ENCODE measurements around the gene TNFAIP2. TPM values are rescaled to one million over a fixed set of nuclear protein-coding genes. Genes with fewer than 3 reads are reported as not detected.

The TNFAIP2 gene
- total RNA-seq, 1 donor from 2014 or later = 82.7 TPM

DNA sequence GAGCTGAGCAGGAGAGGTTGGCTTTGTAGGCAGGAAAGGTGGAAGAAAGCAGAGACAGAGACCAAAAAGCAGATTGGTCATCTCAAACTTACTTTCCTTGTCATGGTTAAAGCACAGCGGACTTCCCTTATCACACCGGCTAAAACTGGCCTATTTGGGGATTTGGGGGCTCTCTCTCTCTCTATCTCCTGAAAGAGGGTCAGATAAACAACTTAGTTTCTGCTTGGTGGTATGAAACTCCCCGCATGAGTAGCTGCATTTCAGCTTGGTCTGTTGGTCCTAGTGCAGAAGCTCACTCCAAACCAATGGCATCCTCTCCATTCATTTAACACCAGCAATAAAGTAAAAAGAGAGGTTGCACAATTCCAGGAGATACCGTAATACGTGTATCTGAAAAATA, 57.1 kb downstream of the TNFAIP2 start:
- Histone ChIP-seq H3K27ac (no peak overlapping the region), H3K9me3 (no peaks in the 10 kb centered on the region), H3K27me3 (no peaks in the 10 kb centered on the region), H3K36me3 (no peaks in the 10 kb centered on the region), H3K4me3 (no peak overlapping the region), H3K4me1 (no peaks in the 10 kb centered on the region)
- intact Hi-C loops (cut with DNase I) = no loop called here
- TF ChIP-seq, protein P1, sequence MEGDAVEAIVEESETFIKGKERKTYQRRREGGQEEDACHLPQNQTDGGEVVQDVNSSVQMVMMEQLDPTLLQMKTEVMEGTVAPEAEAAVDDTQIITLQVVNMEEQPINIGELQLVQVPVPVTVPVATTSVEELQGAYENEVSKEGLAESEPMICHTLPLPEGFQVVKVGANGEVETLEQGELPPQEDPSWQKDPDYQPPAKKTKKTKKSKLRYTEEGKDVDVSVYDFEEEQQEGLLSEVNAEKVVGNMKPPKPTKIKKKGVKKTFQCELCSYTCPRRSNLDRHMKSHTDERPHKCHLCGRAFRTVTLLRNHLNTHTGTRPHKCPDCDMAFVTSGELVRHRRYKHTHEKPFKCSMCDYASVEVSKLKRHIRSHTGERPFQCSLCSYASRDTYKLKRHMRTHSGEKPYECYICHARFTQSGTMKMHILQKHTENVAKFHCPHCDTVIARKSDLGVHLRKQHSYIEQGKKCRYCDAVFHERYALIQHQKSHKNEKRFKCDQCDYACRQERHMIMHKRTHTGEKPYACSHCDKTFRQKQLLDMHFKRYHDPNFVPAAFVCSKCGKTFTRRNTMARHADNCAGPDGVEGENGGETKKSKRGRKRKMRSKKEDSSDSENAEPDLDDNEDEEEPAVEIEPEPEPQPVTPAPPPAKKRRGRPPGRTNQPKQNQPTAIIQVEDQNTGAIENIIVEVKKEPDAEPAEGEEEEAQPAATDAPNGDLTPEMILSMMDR (IDR thresholded peaks at IDR 0.05) = no peak
- TF ChIP-seq POLR2A (IDR thresholded peaks at IDR 0.05) (no peak), POLR2AphosphoS5 (IDR thresholded peaks at IDR 0.05; ENCODE audit: insufficient read depth in 1 of 2, low read depth in 1 of 2) (no peak)
- no peak for DNase-seq (ENCODE audit: extremely low spot score in 2 of 2)

DNA sequence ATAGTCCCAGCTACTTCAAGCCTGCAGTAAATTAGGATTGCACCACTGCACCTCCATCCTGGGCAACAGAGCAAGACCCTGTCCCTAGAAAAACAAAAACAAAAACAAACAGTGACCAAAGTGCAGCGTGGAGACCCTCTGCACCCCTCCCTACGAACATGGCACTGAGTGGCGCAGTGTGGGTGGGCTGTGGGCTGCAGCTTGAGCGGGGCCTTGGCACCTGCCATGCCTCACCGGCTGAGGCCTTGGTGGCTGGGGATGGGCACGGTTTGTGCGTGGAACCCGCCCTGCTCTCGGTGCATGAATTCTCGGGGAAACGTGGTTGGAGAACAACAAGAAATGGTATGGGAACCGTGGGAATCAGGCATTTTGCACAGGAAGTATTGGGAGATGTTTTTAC, 60.8 kb downstream of the TNFAIP2 start:
- intact Hi-C loops (cut with DNase I) = no loop called here
- Histone ChIP-seq H3K9me3 (no peaks in the 10 kb centered on the region), H3K4me1 (peaks cover 8% of the 10 kb centered on the region), H3K27ac (no peak overlapping the region), H3K36me3 (no peaks in the 10 kb centered on the region), H3K4me3 (no peak overlapping the region), H3K27me3 (no peaks in the 10 kb centered on the region)
- TF ChIP-seq, protein P1 (IDR thresholded peaks at IDR 0.05) = no peak
- TF ChIP-seq POLR2A (IDR thresholded peaks at IDR 0.05) (no peak), POLR2AphosphoS5 (IDR thresholded peaks at IDR 0.05; ENCODE audit: insufficient read depth in 1 of 2, low read depth in 1 of 2) (no peak)
- no peak for DNase-seq (ENCODE audit: extremely low spot score in 2 of 2)

DNA sequence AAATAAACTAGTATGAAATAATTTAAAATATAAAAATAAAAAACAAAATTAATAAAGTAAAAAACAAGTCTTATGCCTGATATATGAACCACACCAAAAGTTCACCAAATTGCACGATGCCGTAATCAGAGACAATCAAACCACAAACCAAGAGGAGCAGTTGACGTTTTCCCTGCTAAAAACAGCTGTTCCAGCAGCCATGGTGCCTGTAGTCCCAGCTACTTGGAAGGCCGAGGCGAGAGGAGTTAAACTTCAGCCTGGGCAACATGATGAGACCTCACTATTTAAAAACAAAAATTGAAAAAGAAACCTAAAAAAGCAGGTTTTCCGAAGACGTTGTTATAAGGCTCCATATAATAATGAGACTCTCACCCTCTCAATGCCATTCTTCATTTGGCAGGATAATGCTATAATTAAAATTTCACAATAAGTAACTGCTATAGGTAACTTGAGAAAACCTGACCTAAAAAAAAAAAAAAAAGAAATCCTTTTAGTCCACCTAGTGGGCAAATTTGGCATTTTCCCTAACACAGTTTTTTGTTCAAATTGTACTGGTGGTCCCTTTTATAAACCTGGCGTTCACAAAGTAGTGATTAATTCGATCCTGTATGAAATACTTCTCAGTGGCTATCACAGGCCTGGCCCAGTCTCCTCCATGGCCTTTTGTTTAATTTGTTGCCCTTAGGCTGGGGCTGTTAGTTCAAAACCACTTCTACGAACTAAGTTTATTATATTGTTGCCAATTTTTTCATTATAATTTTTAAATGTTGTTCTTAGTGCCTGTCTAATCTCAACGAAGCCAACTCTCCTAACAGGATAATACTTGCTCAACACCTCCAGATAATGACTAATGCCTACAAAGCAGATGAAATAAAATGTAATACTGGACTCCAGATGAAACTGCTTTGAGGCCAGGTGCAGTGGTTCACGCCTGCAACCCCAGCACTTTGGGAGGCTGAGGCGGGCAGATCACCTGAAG, 62.1 kb downstream of the TNFAIP2 start:
- H3K9me3 ChIP-seq = no peaks in the 10 kb centered on the region
- H3K4me3 ChIP-seq = no peak overlapping the region
- no peaks in the 10 kb centered on the region for H3K36me3 ChIP-seq
- H3K27me3 ChIP-seq = no peaks in the 10 kb centered on the region
- intact Hi-C loops (cut with DNase I) = loop anchor here (5.0 kb wide), 1 partner anchor 83 kb away; no protein-coding TSS in a partner anchor
- DNase-seq (ENCODE audit: extremely low spot score in 2 of 2) = no peak
- TF ChIP-seq, protein P1 (IDR thresholded peaks at IDR 0.05) = peak in 2 of 3 experiments; percentile 44 to 63
- TF ChIP-seq POLR2AphosphoS5 (IDR thresholded peaks at IDR 0.05; ENCODE audit: insufficient read depth in 1 of 2, low read depth in 1 of 2) = peak in 1 of 2 donors; percentile 71
- TF ChIP-seq POLR2A (IDR thresholded peaks at IDR 0.05) = no peak
- H3K27ac ChIP-seq = peak overlapping the region; percentile 56
- H3K4me1 ChIP-seq = peaks cover 12% of the 10 kb centered on the region

DNA sequence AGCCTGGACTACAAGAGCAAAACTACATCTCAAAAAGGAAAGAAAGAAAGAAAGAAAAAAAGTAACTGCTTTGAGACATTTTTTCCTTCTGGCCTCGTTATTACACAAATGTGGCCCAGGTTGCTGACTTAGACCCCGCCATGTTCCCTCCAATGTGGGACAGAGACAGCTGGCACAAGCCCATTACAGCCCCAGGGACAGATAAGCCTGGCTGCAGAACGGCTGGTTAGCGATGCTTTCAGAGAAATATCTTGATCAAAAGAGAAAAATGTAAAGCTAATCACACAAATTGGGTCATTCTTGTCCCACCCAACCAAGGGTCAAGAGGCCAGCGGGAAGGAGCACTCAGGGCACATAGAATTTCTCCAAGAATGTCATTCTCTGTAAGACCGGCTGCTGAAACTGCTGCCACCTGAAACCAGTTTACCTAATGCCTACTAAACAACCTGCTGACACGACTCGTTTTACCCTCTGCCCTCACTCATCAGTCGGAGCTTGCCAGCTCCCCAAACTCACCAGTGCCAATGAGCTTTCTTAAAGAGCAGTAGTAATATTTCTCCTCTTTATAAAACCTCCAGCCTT, 63.1 kb downstream of the TNFAIP2 start:
- H3K27ac ChIP-seq = peak overlapping the region; percentile 35
- no peak for TF ChIP-seq POLR2A (IDR thresholded peaks at IDR 0.05)
- TF ChIP-seq, protein P1 (IDR thresholded peaks at IDR 0.05) = no peak
- no peak for TF ChIP-seq POLR2AphosphoS5 (IDR thresholded peaks at IDR 0.05; ENCODE audit: insufficient read depth in 1 of 2, low read depth in 1 of 2)
- no peaks in the 10 kb centered on the region for H3K36me3 ChIP-seq
- H3K4me1 ChIP-seq = peaks cover 12% of the 10 kb centered on the region
- DNase-seq (ENCODE audit: extremely low spot score in 2 of 2) = no peak
- no peaks in the 10 kb centered on the region for H3K27me3 ChIP-seq
- H3K4me3 ChIP-seq = no peak overlapping the region
- intact Hi-C loops (cut with DNase I) = loop anchor here (5.0 kb wide), 1 partner anchor 84 kb away; no protein-coding TSS in a partner anchor
- H3K9me3 ChIP-seq = no peaks in the 10 kb centered on the region

Other genes with a start within 250 kb of the TNFAIP2 start
- gene AMN, start 200.8 kb upstream of the TNFAIP2 start, total RNA-seq = 11.8 TPM
- gene CDC42BPB, start 65.9 kb upstream of the TNFAIP2 start, total RNA-seq = 105 TPM
- not detected for gene LBHD2, start 39.3 kb upstream of the TNFAIP2 start, total RNA-seq
- gene EXOC3L4, start 28.7 kb upstream of the TNFAIP2 start, total RNA-seq = 8.6 TPM
- 186 TPM for gene EIF5, start 210.8 kb downstream of the TNFAIP2 start, total RNA-seq